Measurements from ENCODE around the gene MAML2.

DNA sequence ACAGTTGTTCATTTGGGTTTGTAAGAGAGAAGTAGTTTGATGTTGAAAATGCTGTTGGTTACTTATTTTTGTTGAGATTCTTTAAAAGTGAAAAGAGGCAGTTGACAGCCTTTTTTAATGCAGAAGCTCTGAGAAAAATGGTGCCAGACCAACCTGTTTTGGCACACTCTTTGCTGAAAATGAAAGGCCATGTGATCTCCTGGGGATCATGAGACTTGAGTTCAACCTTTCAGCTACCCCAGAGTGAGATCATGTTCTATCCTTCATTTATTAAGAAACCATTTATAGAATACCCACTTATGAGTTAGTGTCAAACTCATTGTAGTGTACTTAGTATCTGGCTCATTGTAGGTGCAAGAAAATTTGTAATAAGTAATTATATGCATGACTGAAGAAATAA is 196.2 kb downstream of the MAML2 start:
- TF ChIP-seq POLR2A (IDR thresholded peaks at IDR 0.05; ENCODE audit: low read depth, low read length) (no peak), POLR2AphosphoS5 (IDR thresholded peaks at IDR 0.05; ENCODE audit: low read depth, low read length) (no peak), TAF1 (IDR thresholded peaks at IDR 0.05; ENCODE audit: borderline replicate concordance, low read depth, low read length) (no peak)

All from GM12892 (cell line).